Middle frontal gyrus (tissue), 1 donor: ENCODE data around the gene OLFML2B.
A peak's percentile ranks its signal among the peaks of the same experiment; 100 is the strongest.
"Not testable (repeated sequence)": the region's sequence is repeated elsewhere in the genome, so short reads cannot be mapped to it uniquely, and the experiment has no call there.

Experiments used
- DNase-seq: peaks from one replicate; pipeline ENCODE4 v3.0.0-alpha.2; 2015; ENCODE audit warnings: low spot score; ENCODE audit errors: extremely low spot score

OLFML2B gene

DNA sequence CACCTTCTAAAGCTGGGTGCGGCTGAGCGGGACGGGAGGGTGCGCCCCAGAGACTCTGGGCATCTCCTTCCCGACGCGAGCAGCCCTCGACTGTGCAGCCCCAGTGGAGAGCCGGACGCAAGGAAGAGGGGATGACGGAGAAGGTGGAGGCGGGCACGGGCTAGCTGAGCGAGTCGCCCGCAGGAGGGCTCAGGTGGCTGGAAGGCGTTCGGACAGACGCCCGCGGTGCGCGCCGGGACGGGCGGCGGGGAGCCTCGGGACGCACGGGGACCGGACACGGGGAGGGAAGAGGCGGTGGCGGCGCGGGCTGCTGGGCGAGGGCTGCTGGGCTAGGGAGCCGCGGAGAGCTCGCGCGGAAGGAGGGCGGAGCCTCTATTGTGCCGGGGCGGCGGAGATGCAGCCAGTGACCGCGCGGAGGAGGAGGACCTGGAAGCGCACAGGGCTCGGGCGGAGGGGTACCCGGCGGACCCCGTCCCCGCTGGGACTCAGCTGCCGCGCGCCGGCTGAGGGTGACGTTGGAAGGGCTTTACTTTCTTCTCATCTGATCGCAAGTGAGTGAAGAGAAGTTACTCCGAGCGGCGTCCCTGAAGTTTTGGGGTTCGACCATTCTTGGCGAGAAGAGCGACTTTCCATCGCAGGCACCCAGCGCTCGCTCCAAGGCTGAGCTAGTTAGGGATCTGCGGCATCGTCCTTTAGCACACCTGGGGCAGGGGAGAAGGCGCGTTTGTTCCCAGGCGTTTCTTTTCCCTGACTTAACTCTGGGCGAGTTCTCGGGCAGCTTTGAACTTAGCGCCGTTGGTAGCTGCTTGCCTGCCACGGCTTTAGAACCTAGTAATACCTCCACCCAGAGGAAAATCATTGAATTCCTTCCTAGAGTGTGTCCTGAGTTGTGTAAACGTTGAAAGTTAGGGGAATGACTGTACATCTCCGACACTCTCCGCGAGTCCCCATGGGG is at the start of gene OLFML2B:
Gene OLFML2B (minus strand): TSS at position 323 of the 955 bp plus-strand sequence. CDS start 439 bp downstream, outside the sequence.
- no peak for DNase-seq

DNA sequence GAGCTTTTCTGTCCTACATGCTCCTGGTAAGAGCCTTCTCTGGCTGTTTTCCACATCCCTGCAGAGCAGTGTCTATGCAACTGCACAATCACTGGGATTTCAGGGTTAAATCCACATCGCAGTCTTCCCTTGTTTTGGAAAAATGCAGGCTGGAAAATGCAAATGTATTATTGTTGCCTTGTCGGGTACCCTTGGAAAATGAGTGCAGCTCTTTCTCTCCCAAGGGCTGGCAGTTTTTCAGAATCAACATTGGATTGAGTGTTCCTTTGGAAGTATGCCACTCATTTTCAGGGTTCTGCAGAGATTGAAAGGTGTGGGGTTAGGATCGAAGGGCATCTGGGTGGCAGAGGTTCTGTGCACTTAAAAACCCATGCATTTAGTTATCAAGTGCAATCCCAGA is 49.1 kb upstream of the OLFML2B start:
- no peak for DNase-seq

DNA sequence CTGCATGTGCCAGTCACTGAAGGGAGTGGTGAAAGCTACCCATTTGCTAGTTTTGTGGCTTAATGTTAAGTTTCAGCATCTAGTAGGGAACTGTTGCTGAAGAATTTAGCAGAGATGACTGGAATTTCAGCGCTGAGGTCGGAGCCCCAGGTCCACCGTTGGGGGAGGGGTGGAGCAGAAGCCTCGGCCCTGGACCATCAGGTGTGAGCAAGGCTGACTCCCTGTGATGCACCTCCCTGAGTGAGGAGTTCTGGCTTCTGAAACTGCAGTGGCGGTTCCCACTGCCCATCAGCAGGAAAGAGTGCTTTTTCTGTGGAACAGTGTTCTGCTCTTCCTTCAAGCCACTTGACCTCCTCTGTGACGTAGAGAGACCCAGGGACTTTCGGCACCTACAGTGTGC is 47.2 kb upstream of the OLFML2B start:
- no peak for DNase-seq

DNA sequence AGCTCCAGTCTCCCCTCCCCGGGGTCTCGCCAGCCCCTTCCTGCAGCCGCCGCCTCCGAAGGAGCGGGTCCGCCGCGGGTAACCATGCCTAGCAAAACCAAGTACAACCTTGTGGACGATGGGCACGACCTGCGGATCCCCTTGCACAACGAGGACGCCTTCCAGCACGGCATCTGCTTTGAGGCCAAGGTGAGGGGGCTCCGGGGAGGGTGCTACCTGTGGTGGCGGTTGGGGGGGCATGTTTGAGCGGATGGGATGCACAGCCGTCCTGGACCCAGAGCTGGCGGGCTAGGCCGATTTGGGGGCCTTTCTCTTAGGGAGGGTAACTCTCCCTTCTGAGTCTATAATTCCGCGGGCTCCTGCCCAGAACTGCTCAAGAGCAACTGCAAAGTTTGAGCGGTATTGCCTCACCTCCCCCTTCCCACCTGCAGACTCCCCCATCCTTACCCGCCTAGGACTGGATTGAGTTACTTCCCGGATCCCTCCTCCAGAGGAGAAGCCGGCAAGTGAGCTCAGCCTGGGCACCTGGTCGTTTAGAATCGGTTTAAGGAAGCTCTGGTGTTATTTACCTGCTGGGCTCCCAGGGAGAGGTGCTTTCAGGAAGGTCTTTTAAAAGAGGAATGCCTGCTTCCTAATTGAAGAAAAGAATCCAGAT is 46.6 kb upstream of the OLFML2B start:
- no peak for DNase-seq

DNA sequence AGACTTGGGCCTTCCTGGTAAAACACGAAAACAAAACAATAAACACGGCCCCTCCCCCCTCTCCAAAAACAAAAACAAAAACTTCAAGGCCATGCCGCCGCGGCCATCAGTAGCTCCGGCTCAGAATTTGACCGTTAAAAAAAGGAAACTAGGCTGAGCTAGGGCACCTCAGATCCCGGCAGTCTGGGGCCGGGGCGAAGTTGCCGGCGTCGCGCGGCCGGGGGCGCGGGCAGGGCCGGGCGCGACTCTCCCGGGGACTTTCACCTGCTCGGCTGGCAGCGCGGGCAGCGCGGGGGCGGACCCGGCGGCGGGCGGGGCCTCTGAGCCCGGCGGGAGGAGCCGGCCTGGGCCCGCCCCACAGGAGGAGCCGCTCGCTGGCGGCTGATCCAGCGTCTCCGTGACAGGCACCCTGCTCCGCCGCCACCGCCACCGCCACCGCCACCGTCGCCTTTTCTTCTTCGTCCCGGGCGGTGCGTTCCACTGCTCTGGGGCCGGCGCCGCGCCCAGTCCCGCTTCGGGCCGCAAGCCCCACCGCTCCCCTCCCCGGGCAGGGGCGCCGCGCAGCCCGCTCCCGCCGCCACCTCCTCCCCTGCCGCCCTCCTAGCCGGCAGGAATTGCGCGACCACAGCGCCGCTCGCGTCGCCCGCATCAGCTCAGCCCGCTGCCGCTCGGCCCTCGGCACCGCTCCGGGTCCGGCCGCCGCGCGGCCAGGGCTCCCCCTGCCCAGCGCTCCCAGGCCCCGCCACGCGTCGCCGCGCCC is 45.8 kb upstream of the OLFML2B start, which contains the start of gene NOS1AP:
Gene NOS1AP (plus strand): TSS at position 358 of the 760 bp plus-strand sequence. CDS start 487 bp downstream, outside the sequence.
- peak; percentile 75 for DNase-seq

DNA sequence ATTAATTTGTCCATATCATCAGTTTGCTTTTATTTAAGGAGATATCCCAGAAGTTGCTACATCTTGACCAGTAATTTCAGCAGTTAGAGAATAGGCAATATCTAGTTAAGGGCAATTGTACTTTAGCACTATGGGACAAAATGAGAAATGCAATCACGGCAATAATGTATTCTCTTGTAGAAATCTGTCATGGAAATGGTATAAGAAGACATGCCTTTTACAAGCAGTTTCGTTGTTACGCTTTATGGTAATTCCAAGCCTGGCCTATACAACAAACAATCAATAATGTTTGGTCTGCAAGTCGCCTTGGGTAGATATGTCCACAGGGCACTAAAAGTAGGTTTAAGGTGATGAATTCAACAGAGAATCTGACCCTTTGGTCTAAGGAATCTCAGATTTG is 44.6 kb upstream of the OLFML2B start:
- no peak for DNase-seq

DNA sequence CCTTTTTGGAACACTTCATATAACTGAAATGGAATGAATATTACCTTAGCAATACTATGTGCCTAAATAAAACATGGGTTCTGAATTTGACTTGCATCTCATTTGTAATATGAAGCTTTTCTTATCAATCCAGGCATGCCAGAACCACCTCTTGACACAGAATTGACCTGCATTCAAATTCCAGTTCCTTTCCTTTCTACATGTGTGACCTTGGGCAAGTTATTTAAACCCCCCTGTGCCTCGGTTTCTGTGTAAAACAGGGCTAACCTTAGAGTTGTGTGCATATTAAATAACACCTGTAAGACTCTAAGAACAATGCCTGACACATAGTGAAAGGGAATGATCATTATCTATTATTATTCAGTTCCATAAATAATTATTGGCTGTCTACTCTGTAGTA is 43.8 kb upstream of the OLFML2B start:
- no peak for DNase-seq

DNA sequence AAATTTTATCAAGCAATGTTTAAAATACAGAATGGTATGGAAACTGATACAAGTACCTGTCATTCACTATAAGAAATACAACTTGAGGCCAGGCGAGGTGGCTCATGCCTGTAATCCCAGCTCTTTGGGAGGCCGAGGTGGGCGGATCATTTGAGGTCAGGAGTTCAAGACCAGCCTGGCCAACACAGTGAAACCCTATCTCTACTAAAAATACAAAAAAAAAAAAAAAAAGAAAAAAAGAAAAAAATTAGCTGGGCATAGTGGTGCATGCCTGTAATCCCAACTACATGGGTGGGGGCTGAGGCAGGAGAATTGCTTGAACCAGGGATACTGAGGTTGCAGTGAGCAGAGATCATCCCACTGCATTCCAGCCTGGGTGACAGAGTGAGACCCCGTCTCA is 43.2 kb upstream of the OLFML2B start:
- DNase-seq, result not testable (repeated sequence)

DNA sequence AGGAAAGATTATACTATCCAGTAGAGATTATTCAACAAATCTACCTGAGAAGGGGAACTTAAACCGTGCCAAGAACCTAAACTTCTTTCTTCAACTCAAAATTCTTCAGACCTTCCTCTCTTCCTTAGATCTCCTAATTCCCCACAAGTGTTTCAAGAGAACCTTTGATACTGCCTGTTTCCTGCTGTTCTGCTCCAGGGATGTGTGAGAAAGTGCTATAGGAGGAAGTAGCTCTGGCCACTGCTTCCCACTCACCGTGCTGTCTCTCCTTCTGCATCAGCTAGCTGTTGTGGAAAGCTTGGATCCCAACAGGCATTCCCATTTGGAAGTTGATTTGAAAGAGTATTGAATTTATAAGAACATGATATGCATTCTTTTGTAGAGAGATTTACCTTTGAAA is 41.3 kb upstream of the OLFML2B start:
- DNase-seq, result no peak

DNA sequence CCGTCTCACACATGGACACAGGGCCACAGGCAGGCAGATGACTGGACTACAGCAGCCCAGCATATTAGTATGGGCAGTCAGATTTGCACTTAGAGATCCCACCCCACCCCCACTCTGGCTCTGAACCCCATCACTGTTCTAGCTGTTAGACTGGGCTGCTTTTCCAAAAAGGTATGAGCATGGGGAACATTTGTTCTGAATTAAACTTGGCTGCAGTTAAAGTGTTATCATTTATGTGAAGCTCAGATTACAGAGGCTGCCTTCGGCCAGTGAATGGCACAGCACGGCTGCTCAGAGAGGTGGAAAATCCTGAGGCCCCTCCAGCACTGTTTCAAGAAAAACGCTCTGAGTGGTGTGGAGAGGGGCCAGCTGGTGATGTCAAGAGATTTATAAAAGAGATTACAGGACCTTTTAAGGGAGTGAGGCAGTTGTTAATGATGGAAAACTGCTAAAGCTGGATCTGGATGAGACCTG is 38.9 kb upstream of the OLFML2B start:
- no peak for DNase-seq

DNA sequence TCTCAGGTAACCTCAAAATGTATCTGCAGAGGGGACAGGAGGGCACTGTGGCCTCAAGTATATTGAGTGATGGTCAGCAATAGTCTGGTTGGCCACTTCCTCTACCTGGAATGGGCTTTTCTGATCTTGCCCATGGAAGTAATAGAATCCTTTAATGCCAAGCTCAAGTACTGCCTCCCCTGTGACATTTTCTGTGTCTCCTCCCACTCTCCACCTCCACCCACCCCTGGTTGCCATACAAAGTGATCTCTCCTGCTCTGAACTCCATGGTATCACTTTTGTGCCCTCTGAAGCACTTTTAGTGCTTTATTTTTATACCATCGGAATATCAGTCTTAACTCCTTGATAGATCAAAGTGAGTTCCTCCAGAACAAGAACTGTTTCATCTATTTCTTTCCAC is 36.6 kb upstream of the OLFML2B start:
- no peak for DNase-seq

DNA sequence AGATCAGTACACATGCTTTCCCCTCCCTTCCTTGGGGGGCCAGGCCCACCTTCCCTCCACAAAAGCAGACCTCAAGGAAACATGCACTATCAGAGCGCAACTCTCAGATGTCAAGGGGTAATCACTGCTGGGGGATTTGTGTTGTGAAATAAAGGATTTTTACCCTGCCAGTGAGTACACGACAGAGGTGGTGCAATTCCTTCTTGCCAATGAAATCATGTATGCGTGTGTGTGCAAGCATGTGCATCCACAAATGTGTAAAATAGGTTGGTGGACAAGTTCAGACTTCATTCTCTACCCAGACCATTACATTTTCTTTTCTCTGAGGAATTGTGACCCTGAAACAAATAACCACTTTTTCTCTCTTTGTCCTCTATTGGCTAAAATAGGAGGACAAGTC is 36.1 kb upstream of the OLFML2B start:
- no peak for DNase-seq

DNA sequence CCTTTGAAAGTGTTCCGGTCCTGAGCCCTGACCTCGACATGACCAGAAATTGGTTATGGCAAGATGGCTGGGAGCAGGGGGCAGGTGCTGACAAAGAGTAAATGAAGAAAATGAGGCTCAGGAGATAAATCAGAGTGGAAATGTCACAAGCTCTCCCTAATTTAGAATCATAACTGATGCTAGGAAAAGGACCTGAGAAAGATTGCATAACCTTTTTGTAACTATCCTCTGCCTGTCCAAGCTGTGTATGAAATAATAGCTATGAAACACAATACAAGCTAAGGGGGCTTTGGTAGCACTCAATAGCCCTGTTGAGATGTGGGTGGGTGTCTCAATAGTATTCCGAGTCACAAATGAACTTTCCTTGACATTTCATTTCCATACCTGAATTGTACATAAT is 32.9 kb upstream of the OLFML2B start:
- DNase-seq, result no peak

DNA sequence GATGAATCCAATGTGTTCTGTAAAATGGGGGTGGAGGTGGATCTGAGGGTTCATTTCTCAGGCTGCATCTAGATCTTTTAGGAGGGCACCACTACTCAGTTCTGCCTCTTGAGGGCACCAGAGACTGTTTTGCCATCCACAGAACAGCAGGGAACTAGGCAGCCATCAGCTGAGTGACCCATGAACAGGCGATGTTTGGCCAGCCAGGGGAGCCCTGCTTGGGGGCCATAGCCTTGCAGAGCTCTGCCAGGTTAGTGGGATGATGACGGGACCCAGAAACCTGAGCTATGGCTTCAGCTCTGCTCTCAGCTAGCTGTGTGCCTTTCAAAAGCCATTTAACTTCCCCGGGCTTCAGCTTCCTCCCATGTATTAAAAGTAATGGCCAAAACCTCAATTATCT is 32.4 kb upstream of the OLFML2B start:
- DNase-seq, result peak; percentile 52

DNA sequence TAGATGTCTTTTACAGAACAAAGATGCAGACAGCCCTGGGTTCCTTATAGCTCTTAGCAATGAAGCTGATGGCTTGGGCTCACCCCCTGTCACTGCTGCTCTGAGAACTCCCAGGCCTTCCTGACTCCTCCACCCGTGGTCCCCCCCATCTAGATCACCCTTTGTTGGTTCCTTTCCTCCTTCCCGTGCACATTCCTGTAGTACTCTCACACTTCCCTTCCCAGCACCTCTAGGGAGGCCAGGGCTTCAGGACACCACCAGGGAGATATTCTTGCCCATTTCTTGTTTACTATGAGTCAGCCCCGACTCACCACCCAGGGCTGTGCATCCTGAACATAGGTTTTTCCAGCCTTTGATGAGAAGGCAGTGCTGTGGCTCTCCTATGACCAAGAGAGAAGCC is 31.4 kb upstream of the OLFML2B start:
- DNase-seq, result no peak

DNA sequence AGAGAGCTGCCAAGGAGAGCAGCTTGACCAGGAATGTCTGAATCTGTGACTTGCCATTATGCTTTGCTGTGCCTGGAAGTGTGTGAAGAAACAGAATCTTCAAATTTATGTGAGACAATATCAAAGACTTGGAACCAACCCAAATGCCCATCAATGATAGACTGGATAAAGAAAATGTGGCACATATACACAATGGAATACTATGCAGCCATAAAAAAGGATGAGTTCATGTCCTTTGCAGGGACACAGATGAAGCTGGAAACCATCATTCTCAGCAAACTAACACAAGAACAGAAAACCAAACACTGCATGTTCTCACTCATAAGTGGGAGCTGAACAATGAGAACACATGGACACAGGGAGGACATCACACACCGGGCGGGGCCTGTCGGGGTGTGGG is 30.3 kb upstream of the OLFML2B start:
- not testable (repeated sequence) for DNase-seq

DNA sequence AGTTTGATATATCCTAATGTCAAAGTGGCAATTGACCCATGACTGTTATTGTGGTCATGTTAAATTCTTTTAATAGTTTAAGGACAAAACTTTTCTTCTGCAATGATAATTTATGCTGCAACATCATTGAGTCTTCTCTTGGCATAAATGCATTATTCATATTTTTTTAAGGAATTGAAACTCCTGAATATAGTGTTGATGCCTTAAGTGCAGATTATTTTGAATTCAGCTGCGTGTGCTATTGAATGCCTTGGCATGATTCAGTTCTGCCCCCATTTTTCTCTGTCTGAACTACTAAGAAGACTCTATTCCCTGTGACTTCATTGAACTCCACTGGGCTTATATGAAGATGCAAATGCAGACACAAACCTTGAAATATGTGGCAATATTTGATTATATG is 23.3 kb upstream of the OLFML2B start:
- no peak for DNase-seq

DNA sequence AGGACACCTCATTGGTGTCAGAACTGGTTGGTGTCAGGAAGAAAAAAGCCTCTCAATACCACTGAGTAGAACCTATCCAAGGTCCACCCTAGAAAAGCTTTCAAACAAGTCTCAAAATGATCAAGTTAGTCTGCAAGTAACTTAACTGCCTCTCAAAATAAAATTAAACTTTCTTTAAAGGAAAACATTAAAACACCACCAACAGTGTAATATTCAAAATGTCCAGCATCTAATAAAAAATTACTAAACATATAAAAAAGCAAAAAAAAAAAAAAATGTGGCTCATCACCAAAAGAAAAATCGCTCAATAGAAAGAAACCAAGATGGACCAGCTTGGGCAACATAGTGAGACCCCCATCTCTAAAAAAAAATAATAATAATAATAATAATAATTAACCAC is 18.7 kb upstream of the OLFML2B start:
- no peak for DNase-seq

DNA sequence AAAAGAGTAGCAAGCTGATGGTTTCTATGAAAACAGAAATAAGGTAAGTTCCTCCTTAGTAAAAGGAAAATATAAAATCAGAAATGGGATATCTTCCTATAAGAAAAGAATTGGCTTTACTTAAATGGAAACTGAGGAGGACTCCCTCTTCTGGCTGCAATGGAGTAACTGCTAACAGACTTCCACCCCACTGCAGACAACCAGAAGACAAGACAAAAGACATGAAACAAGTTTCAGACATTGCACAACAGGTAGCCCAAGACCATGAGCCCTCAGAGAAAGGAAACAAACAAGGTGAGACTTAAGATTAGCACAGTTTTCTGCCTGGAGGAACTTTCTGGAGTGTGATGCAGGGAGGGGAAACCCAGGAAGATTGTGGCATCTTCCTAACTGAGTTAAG is 17.0 kb upstream of the OLFML2B start:
- DNase-seq, result no peak

DNA sequence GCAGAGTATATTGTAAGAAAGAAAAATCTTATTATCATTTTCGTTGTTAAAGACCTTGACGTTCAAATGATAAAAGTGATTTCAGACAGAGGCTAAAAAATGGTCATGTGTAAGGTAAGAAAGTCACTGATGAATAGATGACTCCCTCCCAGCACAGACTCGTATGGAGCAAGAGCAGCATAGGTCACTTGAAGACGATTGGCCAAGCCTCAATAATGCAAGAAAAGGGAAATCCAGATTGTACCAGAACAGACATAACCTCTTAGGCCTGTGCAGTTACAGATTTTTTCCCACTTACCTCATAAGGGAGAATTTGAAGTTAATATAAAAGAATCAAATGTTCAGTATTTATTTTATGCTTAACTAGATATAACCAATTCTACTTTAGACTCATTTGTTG is 16.3 kb upstream of the OLFML2B start:
- DNase-seq, result no peak

DNA sequence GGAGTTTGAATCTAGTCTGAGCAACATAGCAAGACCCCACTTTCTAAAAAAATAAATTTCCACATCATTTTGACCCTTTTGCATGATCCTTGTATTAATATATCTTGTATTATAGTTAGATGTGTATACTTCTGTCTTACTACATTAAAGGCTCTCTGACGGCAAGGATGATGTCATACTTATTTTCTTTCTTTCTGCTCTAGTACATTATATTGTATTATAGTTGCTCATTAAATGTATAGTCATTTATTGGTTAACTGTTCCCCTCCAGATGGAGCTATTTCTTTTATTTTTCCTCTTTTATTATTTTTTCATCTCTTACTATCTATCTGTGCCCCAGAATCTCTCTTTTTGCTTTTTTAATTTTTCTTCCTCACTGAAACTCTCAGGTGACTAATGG is 15.0 kb upstream of the OLFML2B start:
- no peak for DNase-seq

DNA sequence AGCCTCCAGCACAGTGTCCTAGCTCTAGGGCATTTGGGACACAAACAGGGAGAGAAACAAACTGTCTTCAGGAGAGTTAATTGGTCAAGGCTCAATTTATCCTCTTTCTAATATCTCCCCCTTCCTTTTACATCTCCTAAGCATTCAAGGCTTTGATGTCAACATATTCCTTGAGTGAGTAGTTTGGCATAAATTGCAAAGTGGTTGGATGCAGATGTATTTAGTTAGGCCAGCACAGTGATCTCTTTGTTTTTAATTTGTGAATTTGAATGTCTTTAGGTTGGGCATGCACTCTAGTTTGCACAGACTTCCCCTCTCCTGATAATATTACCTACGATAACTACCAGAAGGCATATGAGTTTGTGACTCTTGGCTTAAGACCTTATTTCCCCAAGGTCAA is 12.5 kb upstream of the OLFML2B start:
- DNase-seq, result no peak
